HuH-7.5 (cell line): ENCODE data around the gene CCDC170.
A peak's percentile ranks its signal among the peaks of the same experiment; 100 is the strongest.
"Not testable (repeated sequence)": the region's sequence is repeated elsewhere in the genome, so short reads cannot be mapped to it uniquely, and the experiment has no call there.

Experiments
- DNase-seq: peaks from one replicate; pipeline ENCODE4 v3.0.0; 2011; ENCODE audit warnings: low spot score

Gene CCDC170

DNA sequence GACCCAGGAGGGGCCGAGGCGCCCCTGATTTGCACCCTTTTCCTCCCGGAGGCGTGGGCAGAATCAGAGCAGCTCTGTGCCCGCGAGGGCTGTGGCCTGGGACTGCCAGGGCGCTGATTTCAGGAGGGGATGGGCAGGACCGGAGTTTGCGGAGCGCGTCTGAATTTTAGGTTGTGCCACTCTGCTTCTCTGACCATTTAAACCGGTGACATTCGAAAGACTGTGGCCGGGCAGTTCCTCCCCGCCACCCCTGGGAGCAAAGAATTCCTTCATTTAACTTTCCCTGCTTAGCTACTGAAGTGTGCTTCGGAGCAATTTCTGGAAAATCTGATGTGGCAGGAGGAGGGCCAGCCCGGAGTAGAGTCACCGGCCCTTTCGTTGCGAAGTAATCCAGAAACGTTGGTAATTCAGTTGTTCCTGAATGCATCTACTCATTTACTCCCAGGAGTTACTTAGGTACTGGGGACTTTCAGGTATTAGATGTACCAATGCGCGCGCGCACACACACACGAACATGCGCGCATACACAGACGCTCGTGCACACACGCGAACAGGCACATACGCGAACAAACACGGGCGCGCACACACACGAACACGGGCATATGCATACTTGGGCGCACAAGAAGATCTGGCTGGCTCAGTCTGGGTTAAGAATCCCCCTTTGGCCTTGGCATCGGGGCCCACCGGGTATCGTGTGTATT is 568 bp downstream of the CCDC170 start:
- DNase-seq: peak; percentile 43

- no peak for DNase-seq
Measured at GRCh38 chr6:151494936-151495320, 1.1 kb downstream of the CCDC170 start.

- no peak for DNase-seq
Measured at GRCh38 chr6:151495380-151495779, 1.6 kb downstream of the CCDC170 start.

GRCh38 chr6:151497905-151498304 is 4.1 kb downstream of the CCDC170 start:
- DNase-seq: no peak

DNA sequence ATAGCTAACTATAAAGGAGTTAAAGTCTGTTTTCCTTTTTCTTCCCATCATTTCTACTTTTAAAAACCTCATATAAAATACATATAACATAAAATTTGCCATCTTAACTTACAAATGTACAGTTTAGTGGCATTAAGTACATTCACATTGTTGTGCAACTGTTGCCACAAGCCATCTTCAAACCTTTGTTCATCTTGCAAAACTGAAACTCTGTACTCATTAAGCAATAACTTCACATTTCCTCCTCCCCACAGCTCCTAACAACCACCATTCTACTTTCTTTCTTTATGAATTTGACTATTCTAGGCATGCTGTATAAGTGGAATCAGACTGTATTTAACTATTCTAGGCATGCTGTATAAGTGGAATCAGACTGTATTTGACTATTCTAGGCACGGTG is 4.5 kb downstream of the CCDC170 start:
- no peak for DNase-seq

- no peak for DNase-seq
Measured at GRCh38 chr6:151499551-151499950, 5.7 kb downstream of the CCDC170 start.

DNA sequence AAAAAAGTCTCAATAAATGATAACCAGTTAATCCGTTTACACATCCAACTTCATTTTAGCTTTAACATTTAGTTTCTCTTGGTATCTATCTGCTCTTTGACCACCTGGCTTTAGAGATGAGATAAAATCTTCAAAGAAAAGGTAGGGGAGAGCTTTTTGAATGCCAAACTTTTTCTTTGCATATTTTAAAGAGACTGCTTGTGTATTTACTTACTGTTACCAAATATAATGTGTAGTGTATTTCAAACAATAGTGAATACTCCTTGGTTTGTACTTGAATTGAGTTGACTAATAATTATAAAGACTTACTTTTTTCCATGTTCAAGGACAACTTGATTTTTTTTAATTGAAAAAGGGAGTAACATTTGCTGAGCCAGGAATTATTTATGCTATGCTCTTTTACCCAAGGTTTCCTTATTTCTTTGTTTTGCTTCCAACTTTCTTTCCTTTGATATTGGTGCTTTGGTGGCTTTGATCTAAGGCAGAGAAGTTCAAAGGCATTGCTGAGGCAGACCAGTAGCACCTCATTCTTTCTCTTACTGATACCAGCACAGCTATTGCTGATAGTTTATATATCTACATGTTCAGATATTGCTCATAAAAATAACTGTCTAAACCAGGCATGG is 7.8 kb downstream of the CCDC170 start:
- DNase-seq: no peak

GRCh38 chr6:151502499-151502898 is 8.7 kb downstream of the CCDC170 start:
- DNase-seq: no peak

DNA sequence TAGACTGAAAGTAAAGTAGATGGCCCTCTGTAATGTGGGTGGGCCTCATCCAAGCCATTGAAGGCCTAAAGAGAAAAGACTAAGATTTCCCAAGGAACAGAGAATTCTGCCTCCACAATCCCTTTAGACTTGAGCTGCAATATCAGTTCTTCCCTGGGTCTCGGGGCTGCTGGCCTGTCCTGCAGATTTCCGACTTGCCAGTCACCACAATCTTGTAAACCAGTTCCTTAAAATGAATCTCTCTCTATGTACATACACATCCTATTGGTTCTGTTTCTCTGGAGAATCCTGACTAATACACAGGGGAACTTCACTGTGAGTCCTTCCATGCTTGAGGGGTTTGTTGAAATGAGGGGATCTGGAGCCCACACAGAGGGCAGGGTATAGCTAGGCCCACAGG is 12.9 kb downstream of the CCDC170 start:
- no peak for DNase-seq

- no peak for DNase-seq
Measured at GRCh38 chr6:151509048-151509447, 15.2 kb downstream of the CCDC170 start.

DNA sequence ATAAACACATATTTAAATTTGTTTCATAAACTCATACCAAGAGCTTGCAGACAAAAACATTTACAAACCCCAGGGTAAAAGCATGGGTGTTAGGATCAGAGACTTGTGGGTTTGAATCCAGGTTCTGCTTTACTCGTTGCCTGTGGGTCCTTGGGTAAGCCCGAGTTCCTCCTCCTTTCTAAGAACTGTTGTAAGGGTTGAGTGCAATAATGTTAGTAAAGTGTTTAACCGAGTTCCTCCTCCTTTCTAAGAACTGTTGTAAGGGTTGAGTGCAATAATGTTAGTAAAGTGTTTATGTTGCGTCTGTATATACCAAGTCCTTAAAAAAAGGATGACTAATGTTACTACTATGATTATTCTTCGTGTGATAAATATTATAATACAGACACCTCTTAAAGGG is 18.7 kb downstream of the CCDC170 start:
- DNase-seq: no peak

GRCh38 chr6:151514000-151514730 is 20.3 kb downstream of the CCDC170 start:
- DNase-seq: no peak

DNA sequence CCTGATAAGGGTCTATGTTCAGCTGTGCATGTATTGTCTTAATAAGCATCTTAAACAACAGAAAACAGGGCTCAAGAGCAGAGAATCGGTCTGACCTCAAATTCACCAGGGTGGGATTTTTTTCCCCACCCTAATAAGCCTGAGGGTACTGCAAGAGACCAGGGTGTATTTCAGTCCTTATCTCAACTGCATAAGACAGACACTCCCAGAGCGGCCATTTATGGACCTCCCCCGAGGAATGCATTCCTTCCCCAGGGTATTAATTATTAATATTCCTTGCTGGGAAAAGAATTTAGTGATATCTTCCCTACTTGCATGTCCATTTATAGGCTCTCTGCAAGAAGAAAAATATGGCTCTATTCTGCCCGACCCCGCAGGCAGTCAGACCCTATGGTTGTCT is 25.2 kb downstream of the CCDC170 start:
- DNase-seq: not testable (repeated sequence)

- no peak for DNase-seq
Measured at GRCh38 chr6:151523034-151523433, 29.2 kb downstream of the CCDC170 start.

GRCh38 chr6:151524059-151524458 is 30.2 kb downstream of the CCDC170 start:
- DNase-seq: no peak

DNA sequence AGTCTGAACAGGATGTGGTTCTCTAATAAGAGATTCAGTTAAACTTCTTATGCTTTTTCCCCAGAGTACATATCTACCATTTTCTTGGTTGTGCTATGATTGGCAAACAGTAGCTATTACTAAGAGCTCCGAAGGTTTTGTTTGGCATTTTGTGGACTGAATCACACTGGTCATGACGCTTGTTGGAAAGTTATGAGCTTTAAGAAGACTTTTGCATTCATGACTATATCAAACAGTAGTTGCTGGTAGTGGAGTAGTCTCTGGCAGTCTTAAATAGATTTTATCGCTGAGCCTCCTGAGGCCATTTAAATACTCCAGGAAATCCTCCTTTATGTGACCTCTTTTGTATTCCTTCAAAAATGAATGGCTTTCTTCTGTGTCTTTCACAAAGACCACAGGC is 40.8 kb downstream of the CCDC170 start:
- DNase-seq: no peak

- DNase-seq: no peak
Measured at GRCh38 chr6:151535476-151536187, 41.8 kb downstream of the CCDC170 start.

DNA sequence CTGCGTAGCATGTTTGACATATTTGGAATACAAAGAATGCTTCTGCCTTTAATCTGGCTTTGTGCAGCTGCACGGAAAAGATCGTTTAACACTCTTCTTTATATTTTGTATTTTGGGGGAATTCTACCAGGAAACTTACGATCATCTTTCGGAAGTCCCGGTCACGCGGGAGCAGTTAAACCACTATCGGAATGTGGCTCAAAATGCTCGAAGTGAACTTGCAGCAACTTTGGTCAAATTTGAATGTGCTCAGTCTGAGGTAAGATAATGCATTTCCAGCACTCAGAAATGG is 42.3 kb downstream of the CCDC170 start:
- no peak for DNase-seq

DNA sequence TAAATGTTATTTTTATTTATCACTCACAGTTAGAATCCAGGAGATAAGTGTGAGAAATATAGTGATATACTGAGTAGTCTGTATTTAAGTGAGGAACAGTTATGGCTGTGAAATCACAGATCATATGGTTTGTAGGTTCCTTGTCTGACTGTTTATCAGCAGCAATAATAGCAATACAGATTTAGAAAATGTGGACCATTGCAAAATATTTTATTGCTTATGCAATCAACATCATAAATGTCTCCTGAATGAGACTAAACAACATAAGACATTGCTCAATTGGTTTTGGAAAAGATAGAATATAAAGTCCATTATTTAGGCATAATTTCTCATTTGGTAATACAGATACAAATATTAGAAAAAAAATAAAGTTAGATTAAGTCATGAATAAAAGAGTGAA is 43.7 kb downstream of the CCDC170 start:
- DNase-seq: no peak

DNA sequence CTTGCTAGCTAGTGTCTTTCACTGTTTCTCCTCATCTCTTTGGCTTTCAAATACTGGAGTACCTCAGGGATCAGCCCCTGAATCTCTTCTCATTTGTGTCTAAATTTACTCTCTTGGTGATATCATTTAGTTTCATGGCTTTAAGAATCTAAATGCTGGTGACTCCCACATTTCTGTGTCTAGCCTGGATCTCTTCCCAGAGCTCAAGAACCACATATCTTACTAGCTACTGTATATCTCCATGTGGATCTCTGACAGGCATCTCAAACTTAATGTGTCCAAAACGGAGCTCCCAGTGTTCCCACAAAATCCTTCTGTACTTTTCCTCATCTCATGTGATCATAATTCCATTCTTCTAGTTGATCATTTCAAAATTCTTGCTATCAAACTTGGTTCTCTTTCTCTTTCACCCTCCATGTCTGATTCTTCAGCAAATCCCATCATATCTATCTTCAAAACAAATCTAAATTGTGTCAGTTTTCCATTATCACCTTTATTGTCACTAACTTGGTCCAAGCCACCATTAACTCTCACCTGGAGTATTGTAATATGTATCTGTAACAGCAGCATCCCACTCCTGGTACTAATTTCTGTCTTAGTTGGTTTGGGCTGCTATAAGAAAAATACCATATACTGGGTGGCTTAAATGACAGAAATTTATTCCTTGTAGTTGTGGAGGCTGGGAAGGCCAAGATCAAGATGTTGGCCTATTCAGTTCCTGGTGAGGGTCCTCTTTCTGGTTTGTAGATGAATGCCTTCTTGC is 45.9 kb downstream of the CCDC170 start:
- DNase-seq: no peak

DNA sequence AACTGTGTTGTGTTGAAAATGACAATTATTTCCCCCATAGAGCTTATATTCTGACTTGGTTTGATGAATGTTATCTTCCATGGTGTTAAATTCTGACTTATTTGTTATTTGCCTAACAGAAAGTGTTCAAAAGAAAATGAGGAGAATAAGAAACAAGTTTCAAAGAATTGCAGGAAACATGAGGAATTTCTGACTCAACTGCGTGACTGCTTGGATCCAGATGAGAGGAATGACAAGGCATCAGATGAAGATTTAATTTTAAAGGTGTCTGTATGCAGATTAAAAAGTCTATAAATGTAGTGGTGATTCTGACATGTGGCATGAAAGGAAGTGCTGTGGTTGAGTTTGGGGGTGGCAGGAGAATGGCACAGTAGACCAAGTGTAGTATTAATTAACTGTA is 50.6 kb downstream of the CCDC170 start:
- DNase-seq: no peak

- not testable (repeated sequence) for DNase-seq
Measured at GRCh38 chr6:151544884-151545283, 51.1 kb downstream of the CCDC170 start.
